ENCODE results near the gene NUP210L. TPM values are rescaled to one million over a fixed set of nuclear protein-coding genes. Genes with fewer than 3 reads are reported as not detected.
A peak's percentile ranks its signal among the peaks of the same experiment; 100 is the strongest.

NUP210L gene
- total and polyA plus RNA-seq, 9 of the 15 experiments (the other 6 are each of a cell fraction or from before 2014, with no cell fraction given): 0.01 to 0.04 TPM; not detected in 7

GRCh38 chr1:154182344-154183045 is 27.6 kb upstream of the NUP210L start (continued):
- no peak for TF ChIP-seq ZNF274 (IDR thresholded peaks at IDR 0.05; ENCODE audit: borderline replicate concordance, low read depth, low read length)
- peak; percentile 50; the same call in 1 of the 2 replicates for TF ChIP-seq ZBTB9 (CRISPR knock-in tag; IDR thresholded peaks at IDR 0.05)
- TF ChIP-seq, protein P1, sequence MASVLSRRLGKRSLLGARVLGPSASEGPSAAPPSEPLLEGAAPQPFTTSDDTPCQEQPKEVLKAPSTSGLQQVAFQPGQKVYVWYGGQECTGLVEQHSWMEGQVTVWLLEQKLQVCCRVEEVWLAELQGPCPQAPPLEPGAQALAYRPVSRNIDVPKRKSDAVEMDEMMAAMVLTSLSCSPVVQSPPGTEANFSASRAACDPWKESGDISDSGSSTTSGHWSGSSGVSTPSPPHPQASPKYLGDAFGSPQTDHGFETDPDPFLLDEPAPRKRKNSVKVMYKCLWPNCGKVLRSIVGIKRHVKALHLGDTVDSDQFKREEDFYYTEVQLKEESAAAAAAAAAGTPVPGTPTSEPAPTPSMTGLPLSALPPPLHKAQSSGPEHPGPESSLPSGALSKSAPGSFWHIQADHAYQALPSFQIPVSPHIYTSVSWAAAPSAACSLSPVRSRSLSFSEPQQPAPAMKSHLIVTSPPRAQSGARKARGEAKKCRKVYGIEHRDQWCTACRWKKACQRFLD (CRISPR knock-in tag; IDR thresholded peaks at IDR 0.05): no peak
- no peak for TF ChIP-seq PRDM10 (IDR thresholded peaks at IDR 0.05; ENCODE audit: partially characterized antibody)
- TF ChIP-seq ZNF24 (IDR thresholded peaks at IDR 0.05): peak; percentile 86
- no peak for TF ChIP-seq NR2F6 (CRISPR knock-in tag; IDR thresholded peaks at IDR 0.05)
- TF ChIP-seq, protein P2, sequence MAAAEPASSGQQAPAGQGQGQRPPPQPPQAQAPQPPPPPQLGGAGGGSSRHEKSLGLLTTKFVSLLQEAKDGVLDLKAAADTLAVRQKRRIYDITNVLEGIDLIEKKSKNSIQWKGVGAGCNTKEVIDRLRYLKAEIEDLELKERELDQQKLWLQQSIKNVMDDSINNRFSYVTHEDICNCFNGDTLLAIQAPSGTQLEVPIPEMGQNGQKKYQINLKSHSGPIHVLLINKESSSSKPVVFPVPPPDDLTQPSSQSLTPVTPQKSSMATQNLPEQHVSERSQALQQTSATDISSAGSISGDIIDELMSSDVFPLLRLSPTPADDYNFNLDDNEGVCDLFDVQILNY (CRISPR knock-in tag; IDR thresholded peaks at IDR 0.05): no peak
- 0 out of 2 replicates have a peak, but pooled peaks have one; percentile 37 for TF ChIP-seq SMARCA5 (IDR thresholded peaks at IDR 0.05)
- no peak for TF ChIP-seq ZNF778 (CRISPR knock-in tag; IDR thresholded peaks at IDR 0.05)
- peak; percentile 52; the same call in 1 of the 2 replicates for TF ChIP-seq ETV1 (tag; conservative IDR thresholded peaks at IDR 0.05; ENCODE audit: low read depth)
- TF ChIP-seq, protein P3, sequence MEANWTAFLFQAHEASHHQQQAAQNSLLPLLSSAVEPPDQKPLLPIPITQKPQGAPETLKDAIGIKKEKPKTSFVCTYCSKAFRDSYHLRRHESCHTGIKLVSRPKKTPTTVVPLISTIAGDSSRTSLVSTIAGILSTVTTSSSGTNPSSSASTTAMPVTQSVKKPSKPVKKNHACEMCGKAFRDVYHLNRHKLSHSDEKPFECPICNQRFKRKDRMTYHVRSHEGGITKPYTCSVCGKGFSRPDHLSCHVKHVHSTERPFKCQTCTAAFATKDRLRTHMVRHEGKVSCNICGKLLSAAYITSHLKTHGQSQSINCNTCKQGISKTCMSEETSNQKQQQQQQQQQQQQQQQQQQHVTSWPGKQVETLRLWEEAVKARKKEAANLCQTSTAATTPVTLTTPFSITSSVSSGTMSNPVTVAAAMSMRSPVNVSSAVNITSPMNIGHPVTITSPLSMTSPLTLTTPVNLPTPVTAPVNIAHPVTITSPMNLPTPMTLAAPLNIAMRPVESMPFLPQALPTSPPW (CRISPR knock-in tag; IDR thresholded peaks at IDR 0.05): peak; percentile 65
- TF ChIP-seq LEF1 (IDR thresholded peaks at IDR 0.05): 0 out of 2 replicates have a peak, but pooled peaks have one; percentile 14
- TF ChIP-seq BCLAF1 (IDR thresholded peaks at IDR 0.05; ENCODE audit: borderline replicate concordance in 1 of 2, control insufficient read depth in 1 of 2, low read depth in 2 of 2, low read length in 1 of 2): 0 out of 4 replicates have a peak, but pooled peaks of 1 of the 2 experiments have one; percentile 5

Data from K562 (cell line).